ENCODE measurements around the gene GNAQ. TPM values are rescaled to one million over a fixed set of nuclear protein-coding genes. Genes with fewer than 3 reads are reported as not detected.

Gene GNAQ
- total and polyA plus RNA-seq, 2 of the 4 experiments (the other 2 are of a cell fraction), result 23.1 to 50.7 TPM

GRCh38 chr9:78032730-78033457 is 1.3 kb upstream of the GNAQ start:
- peak overlapping the region; percentile 95 for H3K4me2 ChIP-seq (ENCODE audit: low read depth, low read length)
- no peaks in the 10 kb centered on the region for H3K36me3 ChIP-seq (ENCODE audit: control insufficient read depth, insufficient read depth, low read length)
- peak overlapping the region; percentile 93 for H3K9ac ChIP-seq (ENCODE audit: low read depth, low read length)
- peak overlapping the region; percentile 69 for H2BK5ac ChIP-seq (ENCODE audit: low read depth, low read length, poor library complexity, severe bottlenecking)
- H3K9me3 ChIP-seq (ENCODE audit: control insufficient read depth, insufficient read depth, low read length), result no peaks in the 10 kb centered on the region
- POLR2A ChIA-PET (ENCODE audit: unreplicated experiment), result no interaction called here
- peaks cover 2% of the 10 kb centered on the region; the same call in 1 of the 2 replicates for H3K4me1 ChIP-seq (ENCODE audit: control insufficient read depth, insufficient read depth, low read length)
- BruUV-seq (replicated peaks), result TSS peak; percentile 70
- peak overlapping the region; percentile 86 for H3K18ac ChIP-seq (ENCODE audit: low read depth, low read length)
- H2AK9ac ChIP-seq (replicated peaks; ENCODE audit: low read depth, low read length, poor library complexity), result peak overlapping the region; percentile 56
- peak overlapping the region; percentile 88 for H2AFZ ChIP-seq (replicated peaks; ENCODE audit: low read length, poor library complexity)
- in situ Hi-C loops (cut with MboI; ENCODE audit: low sequenced_read_pairs) (loop anchor here (10.0 kb wide), 2 partner anchors 598 to 858 kb away; partner anchors contain the start of gene VPS13A), dilution Hi-C loops (cut with HindIII; ENCODE audit: low sequenced_read_pairs, unreplicated experiment) (no loop called here), intact Hi-C loops (cut with micrococcal nuclease) (loop anchor here (5.0 to 10.0 kb wide), 3 partner anchors 448 to 856 kb away; partner anchors contain the start of gene VPS13A)
- H3K27ac ChIP-seq (ENCODE audit: insufficient read depth, low read length), result peak overlapping the region; percentile 84
- H3K56ac ChIP-seq (ENCODE audit: extremely low read depth, insufficient read depth, low read length), result peak overlapping the region; percentile 48; the same call in 1 of the 2 replicates
- peak overlapping the region; percentile 58; the same call in 1 of the 2 replicates for H2BK120ac ChIP-seq (ENCODE audit: low read depth, low read length)
- WGBS, 2 experiments (ENCODE audit: extremely low coverage in 2 of 2, insufficient read length in 1 of 2), result 59 to 100% methylated on average over 2 to 10 of the region's 14 CpGs
- H3K4me3 ChIP-seq (ENCODE audit: insufficient read depth, low read depth, low read length), result peak overlapping the region; percentile 97
- no peak overlapping the region for H2BK20ac ChIP-seq (ENCODE audit: low read depth, low read length)
- DNase-seq (no peak), ATAC-seq (ENCODE audit: low read depth) (no peak)
- TF ChIP-seq NFE2L2 (IDR thresholded peaks at IDR 0.05; ENCODE audit: low read depth, low read length), result no peak
- peaks cover 0 to 21% of the 10 kb centered on the region in 2 experiments; a peak in 3 of 4 replicates for H3K79me1 ChIP-seq (ENCODE audit: low read depth in 1 of 2, low read length in 2 of 2)
- CTCF ChIA-PET, result no interaction called here
- H3K27me3 ChIP-seq (ENCODE audit: control insufficient read depth, insufficient read depth, low read length), result no peaks in the 10 kb centered on the region
- H3K9me1 ChIP-seq (ENCODE audit: insufficient read depth, low read length), result no peaks in the 10 kb centered on the region
- H2BK15ac ChIP-seq (ENCODE audit: low read depth, low read length), result peak overlapping the region; percentile 82; the same call in 2 of the 3 replicates
- H4K91ac ChIP-seq (ENCODE audit: insufficient read depth, low read depth, low read length), result peak overlapping the region; percentile 78; the same call in 1 of the 2 replicates
- H2AK5ac ChIP-seq (ENCODE audit: low read depth, low read length), result peak overlapping the region; percentile 12; the same call in 1 of the 2 replicates
- peak overlapping the region; percentile 81; the same call in 1 of the 2 replicates for H3K23ac ChIP-seq (ENCODE audit: low read depth, low read length)
- H3K4ac ChIP-seq (ENCODE audit: low read depth, low read length), result peak overlapping the region; percentile 71
- peak overlapping the region; percentile 75 for H4K5ac ChIP-seq (ENCODE audit: low read depth, low read length)
- peaks cover 21% of the 10 kb centered on the region; the same call in 1 of the 2 replicates for H4K20me1 ChIP-seq (ENCODE audit: insufficient read depth, low read length)
- peak overlapping the region; percentile 67 to 83; a peak in 3 of 4 replicates for H4K8ac ChIP-seq (ENCODE audit: low read depth in 2 of 2, low read length in 2 of 2)
- H3K14ac ChIP-seq (replicated peaks; ENCODE audit: low read depth, low read length), result peak overlapping the region; percentile 87

Data from IMR-90 (cell line).